ENCODE measurements around the gene PCNT.

DNA sequence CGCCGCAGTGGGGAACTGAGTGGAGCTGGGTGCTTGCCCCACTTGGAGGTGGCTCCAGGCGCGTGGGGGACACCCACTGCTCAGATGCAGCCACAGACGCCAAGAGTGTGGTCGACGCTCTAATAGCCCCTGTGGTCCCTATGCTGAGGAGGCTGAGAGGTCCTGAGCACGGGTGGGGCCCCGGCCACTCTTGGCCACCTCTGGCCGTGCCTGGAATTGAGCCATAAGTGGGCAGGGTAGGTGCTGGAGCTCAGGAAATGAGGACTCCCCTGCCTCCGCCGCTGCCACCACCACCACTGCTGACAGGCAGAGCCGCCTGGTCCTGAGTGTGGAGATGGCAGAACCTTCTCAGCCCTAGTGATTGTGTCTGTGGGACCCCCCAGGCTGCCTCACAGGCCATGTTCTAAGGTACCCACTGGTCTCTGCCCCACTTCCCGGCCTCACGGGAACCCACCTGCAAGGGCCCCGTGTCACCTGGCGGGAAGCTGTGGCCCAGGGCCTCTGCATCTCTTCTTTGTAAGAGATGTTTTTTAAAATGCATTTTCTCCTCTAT, 100.2 kb downstream of the PCNT start:
- TF ChIP-seq, protein P1, sequence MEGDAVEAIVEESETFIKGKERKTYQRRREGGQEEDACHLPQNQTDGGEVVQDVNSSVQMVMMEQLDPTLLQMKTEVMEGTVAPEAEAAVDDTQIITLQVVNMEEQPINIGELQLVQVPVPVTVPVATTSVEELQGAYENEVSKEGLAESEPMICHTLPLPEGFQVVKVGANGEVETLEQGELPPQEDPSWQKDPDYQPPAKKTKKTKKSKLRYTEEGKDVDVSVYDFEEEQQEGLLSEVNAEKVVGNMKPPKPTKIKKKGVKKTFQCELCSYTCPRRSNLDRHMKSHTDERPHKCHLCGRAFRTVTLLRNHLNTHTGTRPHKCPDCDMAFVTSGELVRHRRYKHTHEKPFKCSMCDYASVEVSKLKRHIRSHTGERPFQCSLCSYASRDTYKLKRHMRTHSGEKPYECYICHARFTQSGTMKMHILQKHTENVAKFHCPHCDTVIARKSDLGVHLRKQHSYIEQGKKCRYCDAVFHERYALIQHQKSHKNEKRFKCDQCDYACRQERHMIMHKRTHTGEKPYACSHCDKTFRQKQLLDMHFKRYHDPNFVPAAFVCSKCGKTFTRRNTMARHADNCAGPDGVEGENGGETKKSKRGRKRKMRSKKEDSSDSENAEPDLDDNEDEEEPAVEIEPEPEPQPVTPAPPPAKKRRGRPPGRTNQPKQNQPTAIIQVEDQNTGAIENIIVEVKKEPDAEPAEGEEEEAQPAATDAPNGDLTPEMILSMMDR (IDR thresholded peaks at IDR 0.05): no peak
- TF ChIP-seq POLR2AphosphoS5 (IDR thresholded peaks at IDR 0.05) (no peak), POLR2A (IDR thresholded peaks at IDR 0.05) (no peak)

Data from breast epithelium (tissue), 3 donors.